Endothelial cell of umbilical vein (primary cell): Measurements from ENCODE around the gene LRRC70. TPM values are rescaled to one million over a fixed set of nuclear protein-coding genes. Genes with fewer than 3 reads are reported as not detected.

ENCODE experiments used
- BruUV-seq: library from RNA; stranded (reverse); fragments of 400-500 nt; replicated peaks from 2 replicates; lab custom pipeline; 2021; lab: Mats Ljungman, UMichigan
- CTCF ChIA-PET: fragments of 300-600, 350-600 bp; sonication (Branson Sonifier 250); formaldehyde crosslinking; loops from one replicate; lab custom pipeline; 2021; ENCODE audit warnings: antibody characterized with exemption, inconsistent platforms; lab: Charles Lee
- POLR2A ChIA-PET: fragments of 300-600, 350-600 bp; sonication (Branson Sonifier 250); formaldehyde crosslinking; loops from one replicate; lab custom pipeline; 2021; ENCODE audit warnings: antibody characterized with exemption, inconsistent platforms; lab: Charles Lee
- DNase-seq: peaks from one replicate; pipeline ENCODE4 v3.0.0-alpha.2; 2011; ENCODE audit warnings: low read depth, low spot score
- FAIRE-seq: peaks from 2 replicates; lab custom pipeline; 2011; peaks lifted over from hg19 to GRCh38; lab: Jason Lieb, UNC
- H2AFZ ChIP-seq: 2 replicates; pipeline ENCODE4 v1.6.0; 2012; ENCODE audit warnings: low read depth, low read length, control low read depth, inconsistent platforms
- H3K27ac ChIP-seq: 2 replicates; pipeline ENCODE4 v1.5.1; 2011; ENCODE audit warnings: low read depth, mild to moderate bottlenecking, control low read depth, low read length, moderate library complexity; ENCODE audit not compliant: insufficient read depth
- H3K27me3 ChIP-seq, 2 experiments: 2 replicates each; pipeline versions ENCODE4 v1.6.0 to v1.6.1; 2011; ENCODE audit warnings: low read length in 2 of 2, mixed read lengths in 1 of 2; ENCODE audit not compliant: control insufficient read depth in 2 of 2, insufficient read depth in 2 of 2
- H3K36me3 ChIP-seq, 2 experiments: 2 replicates in 1 of 2; 3 replicates in 1 of 2; pipeline ENCODE4 v1.5.1; 2011; ENCODE audit warnings: low read length in 2 of 2, mild to moderate bottlenecking in 1 of 2, moderate library complexity in 1 of 2; ENCODE audit not compliant: control insufficient read depth in 2 of 2, insufficient read depth in 2 of 2; ENCODE audit errors: extremely low read depth in 1 of 2
- H3K4me1 ChIP-seq: 3 replicates; pipeline ENCODE4 v1.5.1; 2011; ENCODE audit warnings: mild to moderate bottlenecking, low read length; ENCODE audit not compliant: control insufficient read depth, insufficient read depth; ENCODE audit errors: extremely low read depth
- H3K4me2 ChIP-seq: 2 replicates; pipeline ENCODE4 v1.6.1; 2011; ENCODE audit warnings: low read length, control low read depth, mixed read lengths; ENCODE audit not compliant: insufficient read depth
- H3K4me3 ChIP-seq, 3 experiments: fragments of 200-600 bp in 1 of 3; sonication (generic), shearing (Covaris generic) in 1 of 3; replicated peaks in 1 of 3; 2 replicates each; pipeline ENCODE4 v1.5.1; 2011 to 2016; ENCODE audit warnings: control low read depth in 3 of 3, low read length in 3 of 3, mild to moderate bottlenecking in 2 of 3, inconsistent platforms in 1 of 3, low read depth in 1 of 3, moderate library complexity in 1 of 3; ENCODE audit not compliant: insufficient read depth in 1 of 3
- H3K79me2 ChIP-seq: 2 replicates; pipeline ENCODE4 v1.6.0; 2012; ENCODE audit warnings: low read length, inconsistent platforms; ENCODE audit not compliant: control insufficient read depth, insufficient read depth
- H3K9ac ChIP-seq: replicated peaks from 2 replicates; pipeline ENCODE3; 2011; ENCODE audit warnings: low read length, control low read depth; ENCODE audit not compliant: insufficient read depth; ENCODE audit errors: extremely low read depth
- H3K9me1 ChIP-seq: replicated peaks from 3 replicates; pipeline ENCODE4 v1.6.0; 2011; ENCODE audit warnings: mild to moderate bottlenecking, low read length; ENCODE audit not compliant: control insufficient read depth, insufficient read depth; ENCODE audit errors: extremely low read depth
- H3K9me3 ChIP-seq: replicated peaks from 2 replicates; pipeline ENCODE4 v1.5.1; 2012; ENCODE audit warnings: low read length, inconsistent platforms; ENCODE audit not compliant: control insufficient read depth, insufficient read depth
- H4K20me1 ChIP-seq: replicated peaks from 2 replicates; pipeline ENCODE3; 2011; ENCODE audit warnings: mild to moderate bottlenecking, low read length; ENCODE audit not compliant: control insufficient read depth, insufficient read depth; ENCODE audit errors: extremely low read depth
- CTCF ChIP-seq, 2 donors: IDR thresholded peaks; 1 replicate in 1 of 2; 2 replicates in 1 of 2; pipeline ENCODE4 v1.5.1; 2011; ENCODE audit warnings: low read length in 2 of 2, mild to moderate bottlenecking in 2 of 2, moderate library complexity in 2 of 2, control low read depth in 1 of 2, inconsistent platforms in 1 of 2, low read depth in 1 of 2; ENCODE audit not compliant: insufficient read depth in 1 of 2; ENCODE audit errors: extremely low read depth in 1 of 2
- FOS ChIP-seq: IDR thresholded peaks from 2 replicates; pipeline ENCODE4 v1.6.1; 2011; ENCODE audit warnings: mild to moderate bottlenecking, low read length, moderate library complexity, borderline replicate concordance; ENCODE audit not compliant: insufficient read depth
- GATA2 ChIP-seq: IDR thresholded peaks from 2 replicates; pipeline ENCODE4 v1.7.0; 2011; ENCODE audit warnings: low read depth, mild to moderate bottlenecking, moderate library complexity, mixed read lengths, low read length; ENCODE audit not compliant: insufficient read length, insufficient read depth
- JUN ChIP-seq: IDR thresholded peaks from 2 replicates; pipeline ENCODE4 v1.6.1; 2011; ENCODE audit warnings: borderline replicate concordance, low read depth; ENCODE audit not compliant: insufficient read length, insufficient read depth
- MYC ChIP-seq: IDR thresholded peaks from one replicate; pipeline ENCODE4 v1.6.1; 2011; ENCODE audit warnings: mild to moderate bottlenecking, low read depth, low read length
- POLR2A ChIP-seq: IDR thresholded peaks from 2 replicates; pipeline ENCODE4 v1.6.1; 2012; ENCODE audit warnings: low read depth, mild to moderate bottlenecking, control low read depth, low read length
- POLR2AphosphoS5 ChIP-seq: IDR thresholded peaks from 2 replicates; pipeline ENCODE4 v1.6.1; 2012; ENCODE audit warnings: low read depth, mild to moderate bottlenecking, control low read depth, low read length, moderate library complexity; ENCODE audit not compliant: insufficient read depth
- dilution Hi-C: fragments of 300-500 bp; cut with MboI; formaldehyde crosslinking; loops from one replicate; pipeline ENCODE4 v1.15.0; 2019; ENCODE audit warnings: low sequenced_read_pairs; ENCODE audit not compliant: extremely low pct_ligation_motif_present
- intact Hi-C: fragments of 100-400 bp; cut with micrococcal nuclease; formaldehyde crosslinking; loops from one replicate; pipeline ENCODE4 v1.10.0; 2022
- polyA plus RNA-seq, 4 experiments: library from polyadenylated mRNA; depleted of rRNA in 3 of 4; stranded (reverse) in 3 of 4; unstranded in 1 of 4; fragments of >200 nt; gene quantifications; 2 replicates each; pipeline versions ENCODE4 v1.2.1 to v1.2.3, GENCODE V29; 2011 to 2012; ENCODE audit warnings: missing spikeins in 1 of 4
- total RNA-seq: library from RNA; stranded (reverse); gene quantifications from 2 replicates; pipeline ENCODE4 v1.2.3, GENCODE V29; 2021
- TF ChIP-seq, protein P1 (sequence below): IDR thresholded peaks from 2 replicates; pipeline ENCODE4 v1.6.1; 2011; ENCODE audit not compliant: insufficient read depth, insufficient read length

LRRC70 gene
- total and polyA plus RNA-seq, 2 donors (not counting 3 experiments of a cell fraction or from before 2014, with no cell fraction given): 24.5 to 32.6 TPM

- intact Hi-C loops (loop anchor here (2.0 to 5.0 kb wide), 3 partner anchors 79 to 269 kb away; partner anchors contain the start of genes IPO11 and KIF2A), dilution Hi-C loops (no loop called here)
- Histone ChIP-seq H3K9me1 (no peaks in the 10 kb centered on the region), H3K79me2 (peaks cover 32% of the 10 kb centered on the region), H3K4me3 (peak overlapping the region in 1 of 3 experiments; percentile 43), H2AFZ (no peak overlapping the region), H4K20me1 (no peaks in the 10 kb centered on the region), H3K36me3 (no peaks in the 10 kb centered on the region), H3K4me2 (peak overlapping the region; percentile 100), H3K9ac (peak overlapping the region; percentile 100), H3K27ac (peak overlapping the region; percentile 88), H3K4me1 (peaks cover 54% of the 10 kb centered on the region), H3K9me3 (no peaks in the 10 kb centered on the region), H3K27me3 (no peaks in the 10 kb centered on the region)
- DNase-seq (peak; percentile 90), FAIRE-seq (peak; percentile 50)
- peak; percentile 76 for TF ChIP-seq FOS
- TF ChIP-seq JUN: peak; percentile 95
- no peak for TF ChIP-seq MYC
- TF ChIP-seq, protein P1, sequence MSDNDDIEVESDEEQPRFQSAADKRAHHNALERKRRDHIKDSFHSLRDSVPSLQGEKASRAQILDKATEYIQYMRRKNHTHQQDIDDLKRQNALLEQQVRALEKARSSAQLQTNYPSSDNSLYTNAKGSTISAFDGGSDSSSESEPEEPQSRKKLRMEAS: no peak
- no peak for TF ChIP-seq GATA2
- TF ChIP-seq CTCF (IDR thresholded peaks at IDR 0.05; ENCODE audit: extremely low read depth in 1 of 2, insufficient read depth in 1 of 2, low read depth in 1 of 2, low read length in 2 of 2): no peak
- TF ChIP-seq POLR2AphosphoS5: no peak
- peak; percentile 48 for TF ChIP-seq POLR2A
- TSS peak; percentile 41 for BruUV-seq
- POLR2A ChIA-PET: interaction anchor here (0.6 kb wide), 1 partner anchor 10 kb away, joined by 4 read pairs; no protein-coding TSS in a partner anchor
- CTCF ChIA-PET: interaction anchor here (0.8 to 2.2 kb wide), 5 partner anchors 19 to 202 kb away, joined by 3 to 7 read pairs (median 3); no protein-coding TSS in a partner anchor
Observed at GRCh38 chr5:62576570-62577170, 1.9 kb upstream of the LRRC70 start.
